ENCODE results near the gene HS6ST2.
A peak's percentile ranks its signal among the peaks of the same experiment; 100 is the strongest.
"Not testable (repeated sequence)": the region's sequence is repeated elsewhere in the genome, so short reads cannot be mapped to it uniquely, and the experiment has no call there.

Gene HS6ST2

GRCh38 chrX:132940727-132941327 is 17.6 kb downstream of the HS6ST2 start:
- FAIRE-seq = peak; percentile 64

GRCh38 chrX:132933170-132933569 is 25.3 kb downstream of the HS6ST2 start:
- no peak for FAIRE-seq

GRCh38 chrX:132924426-132924825 is 34.0 kb downstream of the HS6ST2 start:
- FAIRE-seq = no peak

- no peak for FAIRE-seq
Observed at GRCh38 chrX:132918523-132918922, 39.9 kb downstream of the HS6ST2 start.

GRCh38 chrX:132916349-132916748 is 42.1 kb downstream of the HS6ST2 start:
- FAIRE-seq = no peak

- no peak for FAIRE-seq
Observed at GRCh38 chrX:132909643-132910042, 48.8 kb downstream of the HS6ST2 start.

GRCh38 chrX:132908891-132909290 is 49.5 kb downstream of the HS6ST2 start:
- no peak for FAIRE-seq

GRCh38 chrX:132900633-132901293 is 57.7 kb downstream of the HS6ST2 start:
- FAIRE-seq = no peak

GRCh38 chrX:132887569-132887968 is 70.9 kb downstream of the HS6ST2 start:
- FAIRE-seq = no peak

GRCh38 chrX:132883358-132883915 is 75.0 kb downstream of the HS6ST2 start:
- FAIRE-seq = no peak

GRCh38 chrX:132880753-132881152 is 77.7 kb downstream of the HS6ST2 start:
- FAIRE-seq = not testable (repeated sequence)

GRCh38 chrX:132877954-132878536 is 80.4 kb downstream of the HS6ST2 start:
- no peak for FAIRE-seq

- FAIRE-seq = peak; percentile 28
Observed at GRCh38 chrX:132876523-132877338, 81.7 kb downstream of the HS6ST2 start.

- FAIRE-seq = no peak
Observed at GRCh38 chrX:132875650-132876522, 82.5 kb downstream of the HS6ST2 start.

- no peak for FAIRE-seq
Observed at GRCh38 chrX:132862562-132862961, 95.9 kb downstream of the HS6ST2 start.

- no peak for FAIRE-seq
Observed at GRCh38 chrX:132861076-132861475, 97.4 kb downstream of the HS6ST2 start.

- no peak for FAIRE-seq
Observed at GRCh38 chrX:132860200-132860599, 98.2 kb downstream of the HS6ST2 start.

GRCh38 chrX:132858018-132858417 is 100.4 kb downstream of the HS6ST2 start:
- no peak for FAIRE-seq

GRCh38 chrX:132855780-132856341 is 102.6 kb downstream of the HS6ST2 start:
- FAIRE-seq = no peak

GRCh38 chrX:132853040-132853439 is 105.4 kb downstream of the HS6ST2 start:
- FAIRE-seq = no peak

GRCh38 chrX:132848296-132848970 is 110.0 kb downstream of the HS6ST2 start:
- no peak for FAIRE-seq
